Left lobe of liver (tissue), 2 donors: ENCODE measurements around the gene MSH5. TPM values are rescaled to one million over a fixed set of nuclear protein-coding genes. Genes with fewer than 3 reads are reported as not detected.
A peak's percentile ranks its signal among the peaks of the same experiment; 100 is the strongest.
"Not testable (repeated sequence)": the region's sequence is repeated elsewhere in the genome, so short reads cannot be mapped to it uniquely, and the experiment has no call there.

ENCODE experiments used
- ATAC-seq: fragments of 200-7000 bp; cut with Tn5 transposase; one replicate; pipeline ENCODE4 v1.9.1; 2020; ENCODE audit warnings: mild to moderate bottlenecking, moderate library complexity
- DNase-seq: peaks from one replicate; pipeline ENCODE4 v3.0.0-alpha.2; 2020; ENCODE audit warnings: low spot score
- total RNA-seq: library from RNA; stranded (reverse); gene quantifications from one replicate; pipeline ENCODE4 v1.2.1, GENCODE V29; 2021
- donor health status: DM: no; HTN: no; CAD: no; lungs with moderate emphysema.
- donor health status: DM: no; HTN: yes; CAD: no.

Gene MSH5
- 5.2 TPM for total RNA-seq

- DNase-seq: peak; percentile 99
- ATAC-seq: peak; percentile 84
These were observed at the start of gene MSH5 for GRCh38 chr6:31739639-31740396. MSH5 (plus strand) TSS chr6:31740005; CDS start chr6:31740467, 462 bp downstream.

DNA sequence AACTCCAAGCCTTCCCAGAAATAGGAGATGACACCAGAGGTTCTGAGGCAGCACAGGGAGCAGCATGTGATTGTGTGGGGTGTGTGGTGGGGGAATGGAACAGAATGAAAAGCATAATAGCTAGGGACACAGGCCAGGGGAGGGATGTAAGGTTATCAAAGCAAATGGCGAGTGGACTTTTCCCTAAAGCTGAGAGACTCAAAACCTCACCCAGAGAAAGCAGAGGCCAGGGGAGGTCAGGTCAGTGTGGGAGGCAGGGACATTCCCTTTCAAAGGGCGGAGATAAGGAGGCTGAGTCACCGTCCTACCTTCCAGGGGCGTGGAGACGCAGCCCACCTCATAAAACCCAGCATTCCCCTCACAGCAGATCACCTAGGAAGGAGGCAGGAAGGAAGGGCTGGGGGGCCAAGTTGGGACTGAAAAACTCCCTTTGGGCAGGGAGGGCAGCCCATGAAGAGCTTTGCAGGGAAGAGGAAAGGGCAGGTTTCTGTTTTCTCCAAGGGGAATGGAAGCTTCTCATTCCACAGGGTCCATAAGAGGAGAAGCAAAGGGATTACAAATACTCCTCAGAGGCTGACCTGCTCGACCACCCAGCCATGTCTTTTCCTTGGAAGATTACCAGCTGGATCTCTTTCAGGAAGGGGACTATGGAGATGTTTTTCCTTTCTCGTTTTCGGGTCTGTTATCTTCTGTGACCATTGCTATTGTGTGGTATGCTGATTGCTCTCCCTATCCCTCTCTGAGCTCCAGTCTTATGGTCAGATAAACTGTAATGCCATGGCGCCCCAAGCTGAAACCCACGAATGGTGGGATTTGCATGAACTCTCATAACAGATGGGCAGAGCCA, 49.4 kb upstream of the MSH5 start:
- ATAC-seq (no peak), DNase-seq (no peak)

- no peak for ATAC-seq
- no peak for DNase-seq
These were observed 48.7 kb upstream of the MSH5 start for GRCh38 chr6:31691078-31691463.

DNA sequence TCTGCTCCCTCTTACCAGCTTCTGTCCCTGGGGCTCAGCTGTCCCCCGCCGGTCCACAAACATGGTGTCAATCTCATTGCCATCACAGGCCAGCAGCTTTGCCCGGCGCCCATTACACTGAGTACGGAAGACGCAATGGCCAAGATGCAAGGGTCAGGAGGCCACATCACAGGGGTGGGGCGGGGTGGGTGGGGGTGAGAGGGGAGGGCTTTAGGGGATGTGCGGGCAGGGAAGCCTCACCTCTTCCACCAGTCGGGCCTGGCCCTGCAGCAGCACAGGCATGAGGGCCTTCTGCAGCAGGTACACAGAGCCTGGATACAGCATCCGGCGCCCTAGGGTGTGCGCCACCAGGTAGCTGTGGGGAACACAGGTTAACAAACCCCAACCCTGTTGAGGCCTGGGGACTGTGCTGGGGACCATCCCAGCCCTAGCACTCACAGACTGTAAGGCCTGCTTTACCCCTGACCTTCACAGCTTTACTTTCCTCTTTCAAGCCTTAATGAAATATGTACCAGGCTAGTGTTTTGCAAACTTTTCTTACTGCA, 48.2 kb upstream of the MSH5 start:
- ATAC-seq (no peak), DNase-seq (no peak)

- ATAC-seq: no peak
- DNase-seq: no peak
These were observed 47.5 kb upstream of the MSH5 start for GRCh38 chr6:31692353-31692752.

GRCh38 chr6:31692886-31693285, 46.9 kb upstream of the MSH5 start:
- DNase-seq (no peak), ATAC-seq (no peak)

DNA sequence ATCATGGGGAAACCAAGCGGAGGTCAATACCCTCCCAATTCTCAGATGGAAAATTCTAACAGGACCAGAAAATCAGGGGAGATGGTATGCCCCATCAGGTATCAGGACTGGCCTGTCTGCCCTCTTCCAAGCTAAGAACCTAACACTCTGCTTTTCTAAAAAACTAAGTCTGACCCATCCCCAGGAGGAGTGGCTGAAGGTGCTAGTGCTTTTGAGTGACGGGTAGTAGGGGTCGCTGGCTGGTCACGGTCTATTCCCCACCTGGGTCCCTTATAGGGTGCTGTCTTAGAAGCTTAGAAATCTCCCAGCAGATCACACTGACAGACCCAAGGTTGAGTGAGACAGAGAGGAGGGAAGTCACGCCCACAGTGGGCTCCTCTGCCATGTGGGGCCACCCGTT, 46.3 kb upstream of the MSH5 start:
- DNase-seq: no peak
- no peak for ATAC-seq

- DNase-seq (no peak), ATAC-seq (no peak)
These were observed 42.2 kb upstream of the MSH5 start for GRCh38 chr6:31697555-31697954.

DNA sequence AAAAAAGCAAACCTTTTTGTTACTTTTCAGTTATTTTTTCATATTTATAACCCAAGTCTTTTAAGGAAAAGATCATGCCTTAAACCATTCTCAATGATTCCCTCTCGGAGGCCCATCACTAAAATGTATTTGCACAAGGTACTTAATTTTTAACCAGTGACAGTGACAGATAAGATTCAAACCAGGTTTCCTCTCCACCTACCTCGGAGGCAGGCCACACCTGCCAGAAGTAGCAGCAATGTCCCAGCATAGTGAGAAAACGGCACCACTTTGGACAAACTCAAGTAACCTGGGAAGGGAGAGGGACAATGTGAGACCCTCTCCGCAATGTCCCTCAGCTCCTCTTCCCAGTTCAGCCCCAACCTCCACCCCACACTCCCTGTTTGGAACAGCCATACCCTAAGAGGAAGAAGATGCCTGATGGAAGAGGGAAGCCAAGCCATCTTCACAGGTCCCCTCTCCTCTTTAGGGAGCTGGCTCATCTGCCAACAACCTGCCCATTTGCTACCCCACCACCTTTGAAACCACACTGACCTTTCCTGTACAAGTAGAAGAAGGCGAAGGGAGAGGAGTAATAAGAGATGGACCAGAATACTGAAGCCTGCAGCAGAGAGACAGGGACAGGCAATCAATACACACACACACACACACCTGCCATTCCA, 38.9 kb upstream of the MSH5 start:
- no peak for ATAC-seq
- no peak for DNase-seq

GRCh38 chr6:31701666-31702404, 38.0 kb upstream of the MSH5 start:
- ATAC-seq (peak; percentile 37), DNase-seq (peak; percentile 66)

- ATAC-seq: peak; percentile 7
- DNase-seq: no peak
These were observed 37.4 kb upstream of the MSH5 start for GRCh38 chr6:31702405-31702818.

DNA sequence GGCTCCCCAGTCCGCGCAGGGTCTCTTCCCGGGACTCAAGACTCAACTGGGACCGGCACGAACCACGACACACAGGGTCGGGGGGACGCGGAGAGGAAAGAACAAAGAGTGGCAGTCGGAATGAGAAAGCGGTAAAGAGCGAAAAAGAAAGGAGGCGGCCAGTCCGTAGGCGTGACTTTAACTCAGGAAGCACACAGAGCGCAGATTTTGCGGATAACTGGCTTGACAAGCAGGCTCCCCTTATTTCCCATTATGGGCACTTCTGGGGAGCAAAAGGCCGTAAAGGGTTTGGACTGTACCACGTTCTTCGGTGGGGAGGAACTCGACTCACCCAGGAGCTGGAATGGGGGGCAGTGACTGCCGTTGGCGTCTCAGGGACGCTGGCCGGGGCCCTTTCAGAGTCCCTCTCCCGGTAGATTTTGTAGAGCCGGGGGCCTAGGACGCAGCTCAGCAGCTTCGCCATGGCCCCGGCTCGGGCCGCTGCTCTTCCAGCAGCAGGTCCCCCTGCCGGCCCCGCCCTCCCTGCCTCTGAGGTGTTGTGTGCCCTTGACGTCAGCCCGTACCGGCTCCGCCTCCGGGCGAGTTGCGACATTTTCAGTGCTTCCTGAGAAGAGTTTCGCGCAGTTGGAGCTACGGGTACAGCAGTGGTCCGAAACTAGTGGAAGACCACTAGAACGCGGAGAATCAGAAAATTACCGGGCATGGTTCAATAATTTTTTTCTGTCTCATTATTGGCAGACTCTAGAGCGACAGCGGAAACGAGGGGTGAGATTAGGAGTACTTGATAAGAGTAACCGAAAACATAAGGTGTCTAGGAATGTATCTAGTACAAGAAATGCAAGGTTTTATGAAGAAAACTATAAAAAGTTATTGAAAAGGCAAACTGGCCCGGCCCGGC, 36.7 kb upstream of the MSH5 start, which contains the start of gene ABHD16A:
Gene ABHD16A (minus strand): TSS at position 506 of the 898 bp plus-strand sequence. CDS start 43 bp downstream, at position 463.
- ATAC-seq (peak; percentile 95), DNase-seq (peak; percentile 99)

- ATAC-seq (no peak), DNase-seq (no peak)
These were observed 33.9 kb upstream of the MSH5 start for GRCh38 chr6:31705931-31706330.

GRCh38 chr6:31706599-31706998, 33.2 kb upstream of the MSH5 start, which contains the start of gene LY6G6F:
LY6G6F (plus strand) TSS chr6:31706866; CDS start chr6:31706907, 41 bp downstream.
- ATAC-seq: no peak
- no peak for DNase-seq

DNA sequence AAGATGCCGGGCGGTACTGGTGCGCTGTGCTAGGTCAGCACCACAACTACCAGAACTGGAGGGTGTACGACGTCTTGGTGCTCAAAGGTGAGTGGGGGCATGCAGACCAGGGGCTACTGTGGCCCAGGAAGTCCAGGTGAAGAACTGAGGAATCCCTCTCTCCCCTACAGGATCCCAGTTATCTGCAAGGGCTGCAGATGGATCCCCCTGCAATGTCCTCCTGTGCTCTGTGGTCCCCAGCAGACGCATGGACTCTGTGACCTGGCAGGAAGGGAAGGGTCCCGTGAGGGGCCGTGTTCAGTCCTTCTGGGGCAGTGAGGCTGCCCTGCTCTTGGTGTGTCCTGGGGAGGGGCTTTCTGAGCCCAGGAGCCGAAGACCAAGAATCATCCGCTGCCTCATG, 32.1 kb upstream of the MSH5 start:
- ATAC-seq (no peak), DNase-seq (no peak)

DNA sequence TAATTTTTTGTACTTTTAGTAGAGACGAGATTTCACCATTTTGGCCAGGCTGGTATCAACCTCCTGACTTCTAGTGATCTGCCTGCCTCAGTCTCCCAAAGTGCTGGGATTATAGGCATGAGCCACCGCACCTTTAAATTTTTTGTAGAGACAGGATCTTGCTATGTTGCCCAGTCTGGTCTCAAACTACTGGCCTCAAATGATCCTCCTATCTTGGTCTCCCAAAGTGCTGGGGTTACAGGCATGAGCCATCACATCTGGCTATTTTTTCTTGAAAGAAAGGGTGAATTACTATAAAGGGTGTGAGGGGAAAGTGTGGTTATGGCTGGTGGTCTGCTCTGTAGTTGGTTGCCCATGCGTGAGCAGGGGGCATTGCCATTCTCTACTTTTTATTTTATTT, 31.6 kb upstream of the MSH5 start:
- DNase-seq: no peak
- no peak for ATAC-seq

DNA sequence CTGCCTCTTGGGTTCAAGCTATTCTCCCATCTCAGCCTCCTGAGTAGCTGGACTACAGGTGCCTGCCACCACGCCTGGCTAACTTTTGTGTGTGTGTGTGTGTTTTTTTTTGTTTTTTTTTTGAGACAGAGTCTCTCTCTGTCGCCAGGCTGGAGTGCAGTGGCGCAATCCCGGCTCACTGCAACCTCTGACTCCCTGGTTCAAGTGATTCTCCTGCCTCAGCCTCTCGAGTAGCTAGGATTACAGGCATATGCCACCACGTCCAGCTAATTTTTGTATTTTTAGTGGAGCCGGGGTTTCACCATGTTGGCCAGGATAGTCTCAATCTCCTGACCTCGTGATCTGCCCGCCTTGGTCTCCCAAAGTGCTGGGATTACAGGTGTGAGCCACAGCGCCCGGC, 30.6 kb upstream of the MSH5 start:
- not testable (repeated sequence) for DNase-seq, ATAC-seq

GRCh38 chr6:31710523-31711219, 29.1 kb upstream of the MSH5 start:
- DNase-seq (no peak), ATAC-seq (no peak)

- no peak for ATAC-seq
- no peak for DNase-seq
These were observed 28.6 kb upstream of the MSH5 start for GRCh38 chr6:31711233-31711632.
